WTC11 (cell line): ENCODE results near the gene DYNLT1. TPM values are rescaled to one million over a fixed set of nuclear protein-coding genes. Genes with fewer than 3 reads are reported as not detected.

Experiments used
- ATAC-seq: fragments of 200-7000 bp; cut with Tn5 transposase; 2 replicates; pipeline ENCODE4 v1.10.0; 2021; ENCODE audit warnings: mild to moderate bottlenecking, moderate library complexity
- CTCF ChIA-PET: fragments of 300-600 bp; sonication (Branson Sonifier 250); formaldehyde crosslinking; loops from one replicate; lab custom pipeline; 2021; ENCODE audit warnings: antibody characterized with exemption; lab: Charles Lee
- POLR2A ChIA-PET: fragments of 350-600 bp; sonication (Branson Sonifier 250); formaldehyde crosslinking; loops from one replicate; lab custom pipeline; 2021; ENCODE audit warnings: antibody characterized with exemption; lab: Charles Lee
- DNase-seq: peaks from one replicate; pipeline ENCODE4 v3.0.0; 2021; ENCODE audit warnings: low spot score
- H3K27ac Mint-ChIP-seq: 2 replicates; pipeline ENCODE4 v1.8.0; 2021; ENCODE audit warnings: mixed read lengths
- H3K27me3 Mint-ChIP-seq: 2 replicates; pipeline ENCODE4 v1.8.0; 2021; ENCODE audit warnings: low read depth, mild to moderate bottlenecking, moderate library complexity, mixed read lengths
- H3K36me3 Mint-ChIP-seq: 2 replicates; pipeline ENCODE4 v1.8.0; 2021; ENCODE audit warnings: mixed read lengths
- H3K4me1 Mint-ChIP-seq: 2 replicates; pipeline ENCODE4 v1.8.0; 2022; ENCODE audit warnings: mixed read lengths
- H3K4me3 Mint-ChIP-seq: 2 replicates; pipeline ENCODE4 v1.8.0; 2021; ENCODE audit warnings: mild to moderate bottlenecking, moderate library complexity, mixed read lengths
- H3K9me3 Mint-ChIP-seq: 2 replicates; pipeline ENCODE4 v1.8.0; 2021; ENCODE audit warnings: mixed read lengths
- FOXP1 ChIP-seq: sonication (generic); formaldehyde crosslinking; IDR thresholded peaks from 2 replicates; pipeline ENCODE4 v1.8.0; 2022; ENCODE audit warnings: missing genetic modification reagents, mild to moderate bottlenecking, moderate library complexity, borderline replicate concordance
- HMGA2 ChIP-seq: fragments of 250-450 bp; sonication (Bioruptor Pico); IDR thresholded peaks from 2 replicates; pipeline ENCODE4 v1.4.0; 2021; ENCODE audit warnings: mild to moderate bottlenecking, moderate library complexity
- NR2C2 ChIP-seq: sonication (generic); formaldehyde crosslinking; IDR thresholded peaks from 2 replicates; pipeline ENCODE4 v1.8.0; 2022; ENCODE audit warnings: mild to moderate bottlenecking, missing genetic modification reagents
- TEAD1 ChIP-seq: sonication (generic); formaldehyde crosslinking; IDR thresholded peaks from 2 replicates; pipeline ENCODE4 v1.8.0; 2022; ENCODE audit warnings: mild to moderate bottlenecking, missing genetic modification reagents
- ZNF138 ChIP-seq: sonication (generic); formaldehyde crosslinking; conservative IDR thresholded peaks from 2 replicates; pipeline ENCODE4 v1.8.1; 2022; ENCODE audit warnings: mild to moderate bottlenecking, moderate library complexity, missing genetic modification reagents
- ZNF232 ChIP-seq: sonication (generic); formaldehyde crosslinking; IDR thresholded peaks from 2 replicates; pipeline ENCODE4 v1.8.0; 2022; ENCODE audit warnings: mild to moderate bottlenecking, missing genetic modification reagents
- total RNA-seq: library from RNA; stranded (reverse); gene quantifications from 3 replicates; pipeline ENCODE4 v1.2.3, GENCODE V29; 2021
- TF ChIP-seq, protein P1 (sequence below): fragments of 250-450 bp; sonication (Bioruptor Pico); IDR thresholded peaks from 2 replicates; pipeline ENCODE4 v1.9.0; 2021; ENCODE audit warnings: mild to moderate bottlenecking
- TF ChIP-seq, protein P2 (sequence below): sonication (generic); formaldehyde crosslinking; IDR thresholded peaks from 2 replicates; pipeline ENCODE4 v1.8.0; 2022; ENCODE audit warnings: missing genetic modification reagents
- TF ChIP-seq, protein P3 (sequence below): sonication (generic); formaldehyde crosslinking; IDR thresholded peaks from 2 replicates; pipeline ENCODE4 v1.8.0; 2022; ENCODE audit warnings: mild to moderate bottlenecking, missing genetic modification reagents
- TF ChIP-seq, protein P4 (sequence below): fragments of 250-450 bp; sonication (Bioruptor Pico); IDR thresholded peaks from 2 replicates; pipeline ENCODE4 v1.9.0; 2021; ENCODE audit warnings: moderate library complexity, mild to moderate bottlenecking, inconsistent platforms, borderline replicate concordance
- TF ChIP-seq, protein P5 (sequence below): sonication (generic); formaldehyde crosslinking; IDR thresholded peaks from 2 replicates; pipeline ENCODE4 v1.8.1; 2022; ENCODE audit warnings: mild to moderate bottlenecking, moderate library complexity, missing genetic modification reagents
- TF ChIP-seq, protein P6 (sequence below): sonication (generic); formaldehyde crosslinking; IDR thresholded peaks from 2 replicates; pipeline ENCODE4 v1.8.0; 2022; ENCODE audit warnings: mild to moderate bottlenecking, missing genetic modification reagents
- TF ChIP-seq, protein P7 (sequence below): fragments of 250-450 bp; sonication (Bioruptor Pico); IDR thresholded peaks from 2 replicates; pipeline ENCODE4 v2.1.2; 2022; ENCODE audit warnings: mild to moderate bottlenecking, moderate library complexity

The DYNLT1 gene
- total RNA-seq, 1 experiment from 2014 or later, result 79.0 TPM

DNA sequence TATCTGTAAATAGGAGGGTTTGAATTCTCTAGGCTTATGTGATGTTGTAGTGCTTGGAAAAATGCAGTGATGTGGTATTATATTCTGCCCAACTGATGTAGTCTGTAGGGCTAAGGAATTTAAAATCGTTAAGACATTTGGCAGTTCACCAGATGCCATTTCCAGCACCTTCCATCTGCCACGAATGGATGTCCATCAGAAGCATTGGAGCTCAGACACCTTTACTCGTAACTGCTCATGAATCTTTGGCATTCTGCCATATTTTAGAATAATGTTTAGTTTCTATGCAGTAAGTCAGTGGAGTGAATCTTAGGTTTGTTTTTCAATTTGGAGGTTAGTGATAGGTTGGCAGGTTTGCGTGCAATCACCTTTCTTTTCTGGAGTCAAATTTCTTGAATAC lies 3.0 kb upstream of the DYNLT1 start:
- Mint-ChIP-seq H3K36me3 (no peaks in the 10 kb centered on the region), H3K4me1 (peaks cover 18% of the 10 kb centered on the region)
- DNase-seq, result no peak
- CTCF ChIA-PET, result interaction anchor here (0.6 to 4.8 kb wide), 2 partner anchors 12 to 33 kb away, joined by 4 to 36 read pairs; no protein-coding TSS in a partner anchor
- POLR2A ChIA-PET, result no interaction called here
- ATAC-seq, result no peak
- TF ChIP-seq, protein P1, sequence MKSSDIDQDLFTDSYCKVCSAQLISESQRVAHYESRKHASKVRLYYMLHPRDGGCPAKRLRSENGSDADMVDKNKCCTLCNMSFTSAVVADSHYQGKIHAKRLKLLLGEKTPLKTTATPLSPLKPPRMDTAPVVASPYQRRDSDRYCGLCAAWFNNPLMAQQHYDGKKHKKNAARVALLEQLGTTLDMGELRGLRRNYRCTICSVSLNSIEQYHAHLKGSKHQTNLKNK (CRISPR knock-in tag), result no peak
- TF ChIP-seq, protein P2, sequence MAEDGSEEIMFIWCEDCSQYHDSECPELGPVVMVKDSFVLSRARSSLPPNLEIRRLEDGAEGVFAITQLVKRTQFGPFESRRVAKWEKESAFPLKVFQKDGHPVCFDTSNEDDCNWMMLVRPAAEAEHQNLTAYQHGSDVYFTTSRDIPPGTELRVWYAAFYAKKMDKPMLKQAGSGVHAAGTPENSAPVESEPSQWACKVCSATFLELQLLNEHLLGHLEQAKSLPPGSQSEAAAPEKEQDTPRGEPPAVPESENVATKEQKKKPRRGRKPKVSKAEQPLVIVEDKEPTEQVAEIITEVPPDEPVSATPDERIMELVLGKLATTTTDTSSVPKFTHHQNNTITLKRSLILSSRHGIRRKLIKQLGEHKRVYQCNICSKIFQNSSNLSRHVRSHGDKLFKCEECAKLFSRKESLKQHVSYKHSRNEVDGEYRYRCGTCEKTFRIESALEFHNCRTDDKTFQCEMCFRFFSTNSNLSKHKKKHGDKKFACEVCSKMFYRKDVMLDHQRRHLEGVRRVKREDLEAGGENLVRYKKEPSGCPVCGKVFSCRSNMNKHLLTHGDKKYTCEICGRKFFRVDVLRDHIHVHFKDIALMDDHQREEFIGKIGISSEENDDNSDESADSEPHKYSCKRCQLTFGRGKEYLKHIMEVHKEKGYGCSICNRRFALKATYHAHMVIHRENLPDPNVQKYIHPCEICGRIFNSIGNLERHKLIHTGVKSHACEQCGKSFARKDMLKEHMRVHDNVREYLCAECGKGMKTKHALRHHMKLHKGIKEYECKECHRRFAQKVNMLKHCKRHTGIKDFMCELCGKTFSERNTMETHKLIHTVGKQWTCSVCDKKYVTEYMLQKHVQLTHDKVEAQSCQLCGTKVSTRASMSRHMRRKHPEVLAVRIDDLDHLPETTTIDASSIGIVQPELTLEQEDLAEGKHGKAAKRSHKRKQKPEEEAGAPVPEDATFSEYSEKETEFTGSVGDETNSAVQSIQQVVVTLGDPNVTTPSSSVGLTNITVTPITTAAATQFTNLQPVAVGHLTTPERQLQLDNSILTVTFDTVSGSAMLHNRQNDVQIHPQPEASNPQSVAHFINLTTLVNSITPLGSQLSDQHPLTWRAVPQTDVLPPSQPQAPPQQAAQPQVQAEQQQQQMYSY (CRISPR knock-in tag), result no peak
- TF ChIP-seq NR2C2, result no peak
- TF ChIP-seq, protein P3, sequence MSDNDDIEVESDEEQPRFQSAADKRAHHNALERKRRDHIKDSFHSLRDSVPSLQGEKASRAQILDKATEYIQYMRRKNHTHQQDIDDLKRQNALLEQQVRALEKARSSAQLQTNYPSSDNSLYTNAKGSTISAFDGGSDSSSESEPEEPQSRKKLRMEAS, result no peak
- no peak for TF ChIP-seq ZNF138 (CRISPR knock-in tag)
- TF ChIP-seq, protein P4, sequence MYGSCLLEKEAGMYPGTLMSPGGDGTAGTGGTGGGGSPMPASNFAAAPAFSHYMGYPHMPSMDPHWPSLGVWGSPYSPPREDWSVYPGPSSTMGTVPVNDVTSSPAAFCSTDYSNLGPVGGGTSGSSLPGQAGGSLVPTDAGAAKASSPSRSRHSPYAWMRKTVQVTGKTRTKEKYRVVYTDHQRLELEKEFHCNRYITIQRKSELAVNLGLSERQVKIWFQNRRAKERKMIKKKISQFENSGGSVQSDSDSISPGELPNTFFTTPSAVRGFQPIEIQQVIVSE (CRISPR knock-in tag), result no peak
- TF ChIP-seq, all 79 proteins: peak for 0
- Mint-ChIP-seq H3K27ac (no peak overlapping the region), H3K27me3 (peaks cover 15% of the 10 kb centered on the region), H3K9me3 (no peaks in the 10 kb centered on the region), H3K4me3 (no peak overlapping the region)

DNA sequence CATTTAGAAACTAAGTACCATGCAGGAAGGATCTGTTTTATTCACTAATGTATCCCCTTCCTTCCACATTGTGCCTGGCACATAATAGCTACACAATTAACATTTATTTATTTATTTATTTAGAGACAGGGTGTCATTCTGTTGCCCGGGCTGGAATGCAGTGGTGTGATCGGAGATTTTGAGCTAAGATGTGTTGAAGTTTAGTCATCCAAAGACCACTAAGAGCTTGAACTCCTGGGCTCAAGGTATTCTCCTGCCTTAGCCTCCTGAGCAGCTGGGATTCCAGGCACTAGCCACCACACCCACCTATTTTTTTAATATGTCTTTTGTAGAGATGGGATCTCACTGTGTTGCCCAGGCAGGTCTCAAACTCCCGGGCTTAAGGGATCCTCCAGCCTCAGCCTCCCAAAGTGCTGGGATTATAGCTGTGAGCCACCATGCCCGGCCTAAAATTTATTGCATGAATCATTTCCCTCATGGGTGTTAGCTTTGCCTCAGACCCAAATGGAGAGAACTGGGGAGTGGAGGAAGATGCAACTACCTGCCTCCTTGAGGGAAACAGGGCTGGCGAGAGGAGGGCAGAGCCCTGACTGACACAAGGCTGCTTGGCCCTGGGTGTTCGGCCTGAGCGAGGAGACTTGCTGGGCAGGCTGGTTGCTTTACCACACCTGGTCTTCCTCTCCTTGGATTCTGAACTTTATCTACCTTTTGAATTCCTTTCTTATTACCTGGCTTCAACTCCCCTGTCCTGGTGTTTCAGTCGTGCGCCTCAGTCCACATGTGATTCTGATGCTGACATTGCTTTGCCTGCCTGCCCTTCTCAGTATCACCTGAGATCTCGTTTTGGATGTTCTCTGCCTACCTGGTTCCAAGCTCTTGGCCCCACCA lies 1.7 kb upstream of the DYNLT1 start:
- ATAC-seq, result no peak
- POLR2A ChIA-PET, result no interaction called here

More for the DNA sequence above, 1.7 kb upstream of the DYNLT1 start:
- no peak for DNase-seq
- Mint-ChIP-seq H3K4me3 (peak overlapping the region; percentile 88), H3K9me3 (no peaks in the 10 kb centered on the region), H3K27me3 (peaks cover 15% of the 10 kb centered on the region), H3K27ac (no peak overlapping the region), H3K4me1 (peaks cover 25% of the 10 kb centered on the region), H3K36me3 (peaks cover 4% of the 10 kb centered on the region; the same call in 1 of the 2 replicates)
- TF ChIP-seq, protein P5, sequence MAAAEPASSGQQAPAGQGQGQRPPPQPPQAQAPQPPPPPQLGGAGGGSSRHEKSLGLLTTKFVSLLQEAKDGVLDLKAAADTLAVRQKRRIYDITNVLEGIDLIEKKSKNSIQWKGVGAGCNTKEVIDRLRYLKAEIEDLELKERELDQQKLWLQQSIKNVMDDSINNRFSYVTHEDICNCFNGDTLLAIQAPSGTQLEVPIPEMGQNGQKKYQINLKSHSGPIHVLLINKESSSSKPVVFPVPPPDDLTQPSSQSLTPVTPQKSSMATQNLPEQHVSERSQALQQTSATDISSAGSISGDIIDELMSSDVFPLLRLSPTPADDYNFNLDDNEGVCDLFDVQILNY, result no peak
- TF ChIP-seq ZNF138 (CRISPR knock-in tag), result no peak
- TF ChIP-seq HMGA2, result no peak
- TF ChIP-seq FOXP1, result no peak
- no peak for TF ChIP-seq ZNF232 (CRISPR knock-in tag)
- TF ChIP-seq, protein P6, sequence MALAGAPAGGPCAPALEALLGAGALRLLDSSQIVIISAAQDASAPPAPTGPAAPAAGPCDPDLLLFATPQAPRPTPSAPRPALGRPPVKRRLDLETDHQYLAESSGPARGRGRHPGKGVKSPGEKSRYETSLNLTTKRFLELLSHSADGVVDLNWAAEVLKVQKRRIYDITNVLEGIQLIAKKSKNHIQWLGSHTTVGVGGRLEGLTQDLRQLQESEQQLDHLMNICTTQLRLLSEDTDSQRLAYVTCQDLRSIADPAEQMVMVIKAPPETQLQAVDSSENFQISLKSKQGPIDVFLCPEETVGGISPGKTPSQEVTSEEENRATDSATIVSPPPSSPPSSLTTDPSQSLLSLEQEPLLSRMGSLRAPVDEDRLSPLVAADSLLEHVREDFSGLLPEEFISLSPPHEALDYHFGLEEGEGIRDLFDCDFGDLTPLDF (CRISPR knock-in tag), result no peak
- TF ChIP-seq, protein P7, sequence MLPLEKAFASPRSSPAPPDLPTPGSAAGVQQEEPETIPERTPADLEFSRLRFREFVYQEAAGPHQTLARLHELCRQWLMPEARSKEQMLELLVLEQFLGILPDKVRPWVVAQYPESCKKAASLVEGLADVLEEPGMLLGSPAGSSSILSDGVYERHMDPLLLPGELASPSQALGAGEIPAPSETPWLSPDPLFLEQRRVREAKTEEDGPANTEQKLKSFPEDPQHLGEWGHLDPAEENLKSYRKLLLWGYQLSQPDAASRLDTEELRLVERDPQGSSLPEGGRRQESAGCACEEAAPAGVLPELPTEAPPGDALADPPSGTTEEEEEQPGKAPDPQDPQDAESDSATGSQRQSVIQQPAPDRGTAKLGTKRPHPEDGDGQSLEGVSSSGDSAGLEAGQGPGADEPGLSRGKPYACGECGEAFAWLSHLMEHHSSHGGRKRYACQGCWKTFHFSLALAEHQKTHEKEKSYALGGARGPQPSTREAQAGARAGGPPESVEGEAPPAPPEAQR (CRISPR knock-in tag), result no peak
- TF ChIP-seq TEAD1, result no peak
- CTCF ChIA-PET, result interaction anchor here (1.1 to 4.8 kb wide), 4 partner anchors 13 to 488 kb away, joined by 3 to 36 read pairs (median 5); partner anchors contain the start of gene RSPH3
